Tibial artery (tissue), 4 donors: ENCODE results near the gene ZNF548.

ENCODE experiments used
- DNase-seq, 2 donors: peaks; one replicate each; pipeline ENCODE4 v3.0.0-alpha.2; 2019
- H3K27ac ChIP-seq, 2 donors: fragments of 200-600 bp; sonication (generic) in 1 of 2; 1 replicate in 1 of 2; 2 replicates in 1 of 2; pipeline ENCODE4 v1.5.1; 2018 to 2019; ENCODE audit warnings: mild to moderate bottlenecking in 1 of 2
- H3K27me3 ChIP-seq, 2 donors: fragments of 200-600 bp; sonication (generic) in 1 of 2; one replicate each; pipeline versions ENCODE4 v1.5.1 to v1.6.0; 2016 to 2019
- H3K36me3 ChIP-seq, 3 donors: fragments of 200-600 bp; sonication (generic) in 2 of 3; one replicate each; pipeline ENCODE4 v1.5.1; 2016 to 2019; ENCODE audit warnings: mild to moderate bottlenecking in 2 of 3
- H3K4me1 ChIP-seq, 4 donors: fragments of 200-600 bp; sonication (generic) in 2 of 4; 1 replicate in 3 of 4; 2 replicates in 1 of 4; pipeline ENCODE4 v1.5.1; 2016 to 2019
- H3K4me3 ChIP-seq, 2 donors: fragments of 200-600 bp; sonication (generic) in 1 of 2; 1 replicate in 1 of 2; 2 replicates in 1 of 2; pipeline ENCODE4 v1.5.1; 2018 to 2019; ENCODE audit warnings: mild to moderate bottlenecking in 2 of 2
- H3K9me3 ChIP-seq, 3 donors: fragments of 200-600 bp; sonication (generic) in 1 of 3; one replicate each; pipeline ENCODE4 v1.5.1; 2016 to 2019
- CTCF ChIP-seq, 2 experiments: fragments of 200-600 bp in 1 of 2; fragments of 450-650 bp in 1 of 2; IDR thresholded peaks; one replicate each; pipeline ENCODE4 v1.5.1; 2017 to 2019; ENCODE audit warnings: antibody characterized with exemption in 2 of 2, mild to moderate bottlenecking in 1 of 2, moderate library complexity in 1 of 2
- intact Hi-C: fragments of 100-400 bp; cut with DNase I; formaldehyde crosslinking; loops from one replicate; pipeline ENCODE4 v1.15.0; 2023; ENCODE audit warnings: low total_unique reads

ZNF548 gene

GRCh38 chr19:57355916-57356315 is 33.7 kb upstream of the ZNF548 start:
- H3K27me3 ChIP-seq, result no peaks in the 10 kb centered on the region
- H3K36me3 ChIP-seq, result peaks cover 67 to 89% (median 79%) of the 10 kb centered on the region in 3 donors
- H3K4me1 ChIP-seq, result peaks cover 5 to 22% (median 9%) of the 10 kb centered on the region in 4 donors
- H3K9me3 ChIP-seq, result peaks cover 0 to 85% (median 62%) of the 10 kb centered on the region in 3 donors
- no peak for DNase-seq
- intact Hi-C loops, result loop anchor here (5.0 kb wide), 1 partner anchor 34 kb away; the partner anchor contains the start of gene ZNF543
- H3K4me3 ChIP-seq, result no peak overlapping the region
- no peak overlapping the region for H3K27ac ChIP-seq
- no peak for TF ChIP-seq CTCF (IDR thresholded peaks at IDR 0.05)

- no peak for TF ChIP-seq CTCF (IDR thresholded peaks at IDR 0.05)
- H3K27me3 ChIP-seq, result no peaks in the 10 kb centered on the region
- H3K9me3 ChIP-seq, result peaks cover 0 to 89% (median 62%) of the 10 kb centered on the region in 3 donors
- H3K27ac ChIP-seq, result no peak overlapping the region
- peaks cover 2 to 11% (median 5%) of the 10 kb centered on the region in 4 donors for H3K4me1 ChIP-seq
- intact Hi-C loops, result loop anchor here (5.0 kb wide), 1 partner anchor 35 kb away; the partner anchor contains the start of gene ZNF543
- peaks cover 67 to 85% (median 77%) of the 10 kb centered on the region in 3 donors for H3K36me3 ChIP-seq
- DNase-seq, result no peak
- no peak overlapping the region for H3K4me3 ChIP-seq
These were observed 32.2 kb upstream of the ZNF548 start for GRCh38 chr19:57357406-57357805.

GRCh38 chr19:57359300-57359699 is 30.4 kb upstream of the ZNF548 start:
- Histone ChIP-seq H3K4me3 (no peak overlapping the region), H3K9me3 (peaks cover 0 to 72% (median 48%) of the 10 kb centered on the region in 3 donors), H3K36me3 (peaks cover 49 to 68% (median 59%) of the 10 kb centered on the region in 3 donors), H3K27me3 (no peaks in the 10 kb centered on the region), H3K27ac (no peak overlapping the region), H3K4me1 (peaks cover 0 to 17% (median 4%) of the 10 kb centered on the region in 4 donors)
- intact Hi-C loops, result loop anchor here (5.0 kb wide), 1 partner anchor 37 kb away; the partner anchor contains the start of gene ZNF543
- no peak for DNase-seq
- TF ChIP-seq CTCF (IDR thresholded peaks at IDR 0.05), result no peak

- peaks cover 0 to 47% (median 16%) of the 10 kb centered on the region in 3 donors for H3K9me3 ChIP-seq
- no peaks in the 10 kb centered on the region for H3K27me3 ChIP-seq
- peak overlapping the region; percentile 92 to 97 for H3K27ac ChIP-seq
- intact Hi-C loops, result loop anchor here (2.0 kb wide), 1 partner anchor 122 kb away; the partner anchor contains the start of gene ZNF805
- peak overlapping the region; percentile 70 to 80 for H3K4me3 ChIP-seq
- no peak for TF ChIP-seq CTCF (IDR thresholded peaks at IDR 0.05)
- peaks cover 27 to 51% (median 46%) of the 10 kb centered on the region in 3 donors for H3K36me3 ChIP-seq
- DNase-seq, result no peak
- H3K4me1 ChIP-seq, result peaks cover 0 to 19% (median 6%) of the 10 kb centered on the region in 4 donors
These were observed 27.2 kb upstream of the ZNF548 start for GRCh38 chr19:57362419-57362818.

GRCh38 chr19:57362997-57363687 is 26.5 kb upstream of the ZNF548 start, which contains the start of the genes TRAPPC2B and ZNF547:
Gene TRAPPC2B, plus strand, starts transcription at chr19:57363551. Its CDS starts 1,283 bp downstream, at chr19:57364834.
Gene ZNF547, plus strand, starts transcription at chr19:57363551. Its CDS starts 5,005 bp downstream, at chr19:57368556.
- no peak for TF ChIP-seq CTCF (IDR thresholded peaks at IDR 0.05)
- Histone ChIP-seq H3K27me3 (no peaks in the 10 kb centered on the region), H3K4me1 (peaks cover 0 to 19% (median 6%) of the 10 kb centered on the region in 4 donors), H3K9me3 (peaks cover 0 to 42% (median 9%) of the 10 kb centered on the region in 3 donors), H3K36me3 (peaks cover 20 to 46% (median 44%) of the 10 kb centered on the region in 3 donors), H3K27ac (peak within 1 kb of the TSS; percentile 92 to 97), H3K4me3 (peak within 1 kb of the TSS; percentile 70 to 80)
- peak; percentile 99 to 100 for DNase-seq
- intact Hi-C loops, result loop anchor here (2.0 kb wide), 1 partner anchor 122 kb away; the partner anchor contains the start of gene ZNF805
